NCI-H1694 (cell line): ENCODE results near the gene RBFA.
"Not testable (repeated sequence)": the region's sequence is repeated elsewhere in the genome, so short reads cannot be mapped to it uniquely, and the experiment has no call there.

Experiments
- DNase-seq: peaks from one replicate; lab custom pipeline; 2025; lab: John Stamatoyannopoulos, UW

RBFA gene, protein sequence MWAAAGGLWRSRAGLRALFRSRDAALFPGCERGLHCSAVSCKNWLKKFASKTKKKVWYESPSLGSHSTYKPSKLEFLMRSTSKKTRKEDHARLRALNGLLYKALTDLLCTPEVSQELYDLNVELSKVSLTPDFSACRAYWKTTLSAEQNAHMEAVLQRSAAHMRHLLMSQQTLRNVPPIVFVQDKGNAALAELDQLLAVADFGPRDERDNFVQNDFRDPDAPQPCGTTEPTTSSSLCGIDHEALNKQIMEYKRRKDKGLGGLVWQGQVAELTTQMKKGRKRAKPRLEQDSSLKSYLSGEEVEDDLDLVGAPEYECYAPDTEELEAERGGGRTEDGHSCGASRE

DNA sequence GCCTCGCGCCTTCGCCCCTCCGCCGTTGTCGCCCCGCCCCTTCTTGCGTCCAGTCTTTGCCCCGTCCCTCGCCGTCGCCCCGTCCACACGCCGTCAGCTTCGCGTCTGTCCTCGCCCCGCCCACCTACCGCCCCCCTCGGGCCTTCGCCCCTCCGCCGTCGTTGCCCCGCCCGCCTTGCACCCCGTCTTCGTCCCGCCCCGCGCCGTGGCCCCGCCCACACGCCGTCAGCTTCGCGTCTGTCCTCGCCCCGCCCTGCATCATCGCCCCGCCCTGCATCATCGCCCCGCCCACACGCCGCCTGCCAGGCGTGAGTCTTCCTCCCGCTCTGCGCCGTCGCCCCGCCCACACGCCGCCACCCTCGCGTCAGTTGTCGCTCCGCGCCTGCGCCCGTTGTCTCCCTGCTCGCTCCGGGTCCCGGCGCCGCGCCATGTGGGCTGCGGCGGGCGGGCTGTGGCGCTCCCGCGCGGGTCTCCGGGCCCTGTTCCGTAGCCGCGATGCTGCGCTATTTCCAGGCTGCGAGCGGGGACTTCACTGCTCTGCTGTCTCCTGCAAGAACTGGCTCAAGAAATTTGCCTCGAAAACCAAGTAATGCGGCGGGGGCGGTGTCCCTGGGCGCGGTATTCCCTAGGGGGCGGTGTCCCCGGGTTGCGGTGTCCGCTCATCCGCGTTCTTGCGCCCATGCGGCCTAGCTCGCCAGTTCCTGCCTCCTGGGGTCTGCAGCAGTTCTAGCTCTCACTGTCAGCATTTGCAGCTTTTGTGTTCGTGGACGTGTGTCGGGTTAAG, at the start of gene RBFA:
Gene RBFA, plus strand, starts transcription at position 367 of the 784 bp plus-strand sequence. Its CDS starts 62 bp downstream, at position 429.
- DNase-seq = peak; percentile 96

DNA sequence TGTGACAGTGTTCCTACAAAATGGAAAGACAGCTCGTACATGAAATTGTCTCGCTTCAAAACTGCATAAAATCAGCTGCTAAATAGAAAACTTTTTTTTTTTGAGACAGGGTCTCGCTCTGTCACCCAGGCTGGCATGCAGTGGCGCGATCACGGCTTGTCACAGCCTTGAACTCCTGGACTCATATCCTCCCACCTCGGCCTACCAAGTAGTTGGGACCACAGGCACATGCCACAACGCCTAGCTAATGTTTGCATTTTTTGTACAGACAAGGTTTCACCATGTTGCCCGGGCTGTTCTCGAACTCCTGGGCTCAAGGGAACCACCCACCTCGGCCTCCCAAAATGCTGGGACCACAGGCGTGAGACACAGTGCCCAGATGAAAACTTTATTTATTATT, 49.1 kb upstream of the RBFA start:
- DNase-seq = no peak

DNA sequence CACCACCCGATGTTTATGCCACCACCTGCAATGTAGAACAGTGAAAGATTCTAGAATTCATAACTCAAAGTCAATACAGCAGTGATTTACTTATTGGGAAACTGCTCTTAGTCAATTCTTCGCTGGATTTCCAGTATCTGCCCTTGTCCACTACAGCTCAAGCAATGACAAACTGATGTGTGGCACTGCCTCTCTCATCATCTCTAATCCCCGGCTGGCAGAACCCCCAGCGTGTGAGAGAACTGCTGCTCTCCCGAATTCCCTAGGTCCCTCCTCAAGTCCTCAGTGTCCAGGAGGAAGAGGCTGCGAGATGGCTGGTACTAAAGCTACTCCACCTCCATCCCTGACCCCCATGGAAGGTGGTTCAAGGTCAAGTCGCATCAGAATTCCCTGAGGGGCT, 47.5 kb upstream of the RBFA start:
- DNase-seq = no peak

DNA sequence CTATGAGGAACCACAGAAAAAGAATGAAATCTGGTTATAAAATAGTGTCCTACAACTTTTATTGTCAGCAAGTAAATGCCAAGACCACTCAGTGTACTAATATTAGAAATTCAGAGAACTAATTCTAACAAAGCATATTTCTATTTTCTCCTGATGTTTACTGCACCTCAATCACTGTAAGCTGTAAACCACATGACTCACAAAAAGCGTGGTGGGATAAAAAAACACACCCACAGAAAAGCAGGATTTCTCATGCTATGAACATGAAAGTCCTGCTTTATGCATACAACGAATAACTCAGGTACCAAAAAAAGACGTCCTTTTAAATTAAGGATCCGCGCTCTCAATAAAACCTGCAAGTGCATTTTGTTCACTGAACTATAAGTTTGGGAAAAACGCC, 46.7 kb upstream of the RBFA start:
- DNase-seq = no peak

DNA sequence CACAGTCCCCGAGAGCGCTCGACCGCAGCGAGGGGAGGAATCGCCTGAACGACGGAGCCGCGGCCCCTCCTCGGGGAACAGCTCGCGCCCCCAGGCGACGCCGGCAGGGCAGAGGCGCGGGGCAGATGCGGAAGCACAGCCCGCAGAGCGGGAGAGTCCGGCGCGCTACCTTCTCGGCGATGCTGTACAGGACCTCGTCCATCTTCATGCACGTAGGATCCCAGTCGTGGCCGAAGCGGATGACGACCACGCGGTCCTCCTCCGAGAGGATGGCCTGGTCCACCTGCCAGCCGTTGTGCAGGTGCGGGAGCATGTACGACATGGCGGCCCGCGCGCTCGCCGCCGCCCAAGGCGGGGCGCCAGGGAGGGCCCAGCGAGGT, 46.2 kb upstream of the RBFA start:
- DNase-seq = no peak

DNA sequence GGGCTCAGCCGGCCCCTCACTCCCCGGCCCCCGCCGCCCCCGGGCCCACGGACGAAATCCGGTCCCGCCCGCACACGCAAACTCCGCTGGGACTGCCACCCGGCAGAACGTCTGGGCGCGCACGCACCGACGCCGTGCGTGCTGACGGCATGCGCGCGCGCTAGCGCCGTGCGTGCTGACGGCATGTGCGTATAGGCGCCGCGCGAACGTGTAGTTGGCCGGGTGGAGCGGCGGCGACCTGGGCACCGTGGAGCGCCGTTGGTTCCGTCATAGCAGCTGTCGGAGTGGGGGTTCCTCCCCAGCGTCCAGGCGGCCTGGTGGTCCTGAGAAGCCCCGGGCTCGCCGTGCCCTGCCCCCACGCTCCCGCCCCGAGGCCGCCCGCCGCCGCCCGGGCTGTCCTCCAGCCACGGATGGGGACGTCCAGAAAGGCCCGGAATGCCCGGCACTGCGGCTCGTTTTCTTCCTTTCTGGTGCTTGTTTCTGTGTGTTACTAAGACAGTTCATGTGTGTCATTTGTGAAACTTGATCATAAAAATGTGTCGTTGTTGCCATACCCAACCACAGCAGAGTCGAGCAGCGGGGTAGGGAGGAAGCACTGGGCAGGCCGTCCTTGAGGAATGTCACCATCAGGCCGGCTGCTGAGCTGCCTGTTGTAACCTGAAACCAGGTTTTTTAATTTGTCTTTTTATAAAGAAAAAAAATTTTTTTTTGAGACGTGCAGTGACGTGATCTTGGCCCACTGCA, 45.6 kb upstream of the RBFA start, which contains the start of gene TXNL4A:
Gene TXNL4A, minus strand, starts transcription at position 113 of the 744 bp plus-strand sequence. CDS start 171 bp downstream, outside the sequence.
- no peak for DNase-seq

DNA sequence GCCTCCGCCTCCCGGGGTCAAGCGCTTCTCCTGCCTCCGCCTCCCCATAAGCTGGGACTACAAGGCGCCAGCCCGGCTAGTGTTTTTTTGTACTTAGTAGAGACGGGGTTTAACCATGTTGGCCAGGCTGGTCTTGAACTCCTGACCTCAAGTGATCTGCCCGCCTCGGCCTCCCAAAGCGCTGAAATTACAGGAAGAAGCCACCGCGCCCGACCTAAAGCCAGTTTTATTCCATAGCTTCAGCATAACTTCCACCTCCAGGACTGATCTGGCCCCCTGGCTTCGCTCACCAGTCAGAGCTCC, 45.1 kb upstream of the RBFA start:
- no peak for DNase-seq

DNA sequence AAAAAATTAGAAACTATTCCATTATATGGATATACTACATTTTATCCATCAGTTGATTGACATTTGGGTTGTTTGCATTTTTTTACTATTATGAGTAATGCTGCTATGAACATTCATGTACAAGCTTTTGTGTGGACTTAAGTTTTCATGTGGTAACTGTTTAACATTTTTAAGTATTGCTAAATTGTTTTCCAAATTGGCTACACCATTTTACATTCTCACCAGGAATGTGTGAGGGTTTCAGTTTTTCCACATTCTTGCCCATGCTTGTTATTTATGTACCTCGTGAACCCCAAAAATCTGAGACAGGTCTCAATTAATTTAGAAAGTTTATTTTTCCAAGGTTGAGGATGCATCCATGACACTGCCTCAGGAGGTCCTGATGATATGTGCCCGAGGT, 42.7 kb upstream of the RBFA start:
- no peak for DNase-seq

DNA sequence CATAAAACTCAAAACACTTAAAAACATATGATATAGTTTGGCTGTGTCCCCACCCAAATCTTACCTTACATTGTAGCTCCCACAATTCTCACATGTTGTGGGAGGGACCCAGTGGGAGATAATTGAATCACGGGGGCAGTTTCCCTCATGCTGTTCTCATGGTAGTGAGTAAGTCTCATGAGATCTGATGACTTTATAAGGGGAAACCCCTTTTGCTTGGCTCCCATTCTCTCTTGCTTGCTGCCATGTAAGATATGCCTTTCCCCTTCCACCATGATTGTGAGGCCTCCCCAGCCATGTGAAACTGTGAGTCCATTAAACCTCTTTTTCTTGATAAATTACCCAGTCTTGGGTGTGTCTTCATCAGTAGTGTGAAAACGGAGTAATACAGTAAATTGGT, 34.5 kb upstream of the RBFA start:
- DNase-seq = not testable (repeated sequence)

DNA sequence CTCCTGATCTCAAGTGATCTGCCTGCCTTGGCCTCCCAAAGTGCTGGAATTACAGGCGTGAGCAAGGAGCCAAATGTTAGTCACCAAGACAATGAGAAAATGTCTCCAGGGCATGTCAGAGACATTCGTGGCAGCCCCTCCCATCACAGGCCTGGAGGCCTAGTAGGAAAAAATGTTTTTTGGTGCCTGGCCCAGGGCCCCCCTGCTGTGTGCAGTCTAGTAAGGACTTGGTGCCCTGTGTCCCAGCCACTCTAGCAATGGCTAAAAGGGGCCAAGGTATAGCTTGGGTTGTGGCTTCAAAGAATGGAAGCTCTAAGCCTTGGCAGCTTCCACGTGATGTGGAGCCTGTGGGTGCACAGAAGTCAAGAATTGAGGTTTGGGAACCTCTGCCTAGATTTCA, 33.4 kb upstream of the RBFA start:
- DNase-seq = no peak

DNA sequence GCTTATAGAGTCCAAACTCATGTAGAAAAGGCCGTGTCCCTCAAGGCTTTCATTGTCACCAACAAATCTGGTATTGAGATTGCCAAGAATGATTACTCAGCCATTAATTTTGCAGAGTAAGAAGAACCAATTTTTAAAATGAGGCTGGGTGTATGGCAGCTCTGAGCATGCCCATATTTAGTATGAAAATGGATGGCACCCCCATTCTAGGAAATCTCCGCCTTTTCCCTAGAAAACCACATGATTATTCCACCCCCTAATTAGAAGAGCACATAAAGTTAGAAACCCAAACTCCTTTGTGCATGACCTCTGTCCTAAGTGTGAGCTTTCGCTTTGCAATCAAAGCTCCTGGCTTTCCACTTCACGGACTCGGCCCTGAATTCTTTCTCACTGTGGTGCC, 31.8 kb upstream of the RBFA start:
- no peak for DNase-seq

DNA sequence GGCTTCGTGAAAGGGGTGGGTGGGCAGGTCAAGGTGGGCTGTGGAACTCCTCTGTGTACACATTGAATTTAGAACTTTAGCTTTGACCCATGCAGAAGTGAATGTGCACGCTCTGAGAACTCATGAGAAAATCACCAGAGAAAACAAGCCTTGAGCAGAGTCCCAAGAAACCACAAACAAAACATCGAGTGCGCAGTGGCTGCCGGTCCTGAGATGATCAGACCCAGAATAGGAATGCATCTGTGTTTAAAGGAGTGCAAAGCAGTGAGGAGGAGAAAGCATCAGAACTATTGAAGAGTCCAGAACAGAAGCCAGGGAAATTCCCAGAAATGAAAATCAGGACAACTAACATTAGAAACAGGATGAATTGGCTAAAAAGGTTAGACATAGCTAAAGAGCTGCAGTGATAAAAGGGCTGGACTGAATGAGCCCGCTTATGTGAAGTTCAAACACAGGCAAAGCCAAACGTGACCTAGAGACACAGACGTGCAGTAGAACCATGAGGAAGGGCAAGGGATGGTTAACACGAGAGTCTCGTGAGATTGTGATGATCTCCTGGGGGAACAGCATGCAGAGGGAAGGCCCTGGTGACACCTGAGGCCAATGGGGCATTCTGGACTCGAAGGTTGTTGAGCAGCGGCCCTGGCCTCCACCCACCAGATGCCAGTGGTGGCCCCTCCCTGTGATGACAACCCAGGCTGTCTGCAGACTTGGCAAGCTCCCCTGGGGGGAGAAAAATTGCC, 29.5 kb upstream of the RBFA start:
- no peak for DNase-seq

DNA sequence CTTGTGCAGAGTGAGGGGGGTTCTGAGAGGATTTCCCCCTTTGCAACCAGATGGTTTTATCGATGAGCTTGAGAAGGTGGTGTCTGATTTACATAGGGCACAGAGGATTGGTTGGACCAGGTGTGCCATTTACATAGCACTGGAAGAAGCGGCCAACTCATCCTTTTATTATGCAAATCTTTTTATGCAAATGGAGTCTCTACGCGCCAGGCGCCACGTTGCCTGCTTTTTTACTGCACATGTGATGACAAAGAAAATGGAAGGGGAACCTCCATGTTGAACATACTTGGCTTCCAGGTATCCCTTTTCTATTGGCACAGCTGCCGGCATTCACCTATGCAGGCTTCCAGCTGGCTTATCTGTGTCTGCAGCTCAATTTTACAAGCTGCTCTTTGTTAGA, 27.5 kb upstream of the RBFA start:
- no peak for DNase-seq

DNA sequence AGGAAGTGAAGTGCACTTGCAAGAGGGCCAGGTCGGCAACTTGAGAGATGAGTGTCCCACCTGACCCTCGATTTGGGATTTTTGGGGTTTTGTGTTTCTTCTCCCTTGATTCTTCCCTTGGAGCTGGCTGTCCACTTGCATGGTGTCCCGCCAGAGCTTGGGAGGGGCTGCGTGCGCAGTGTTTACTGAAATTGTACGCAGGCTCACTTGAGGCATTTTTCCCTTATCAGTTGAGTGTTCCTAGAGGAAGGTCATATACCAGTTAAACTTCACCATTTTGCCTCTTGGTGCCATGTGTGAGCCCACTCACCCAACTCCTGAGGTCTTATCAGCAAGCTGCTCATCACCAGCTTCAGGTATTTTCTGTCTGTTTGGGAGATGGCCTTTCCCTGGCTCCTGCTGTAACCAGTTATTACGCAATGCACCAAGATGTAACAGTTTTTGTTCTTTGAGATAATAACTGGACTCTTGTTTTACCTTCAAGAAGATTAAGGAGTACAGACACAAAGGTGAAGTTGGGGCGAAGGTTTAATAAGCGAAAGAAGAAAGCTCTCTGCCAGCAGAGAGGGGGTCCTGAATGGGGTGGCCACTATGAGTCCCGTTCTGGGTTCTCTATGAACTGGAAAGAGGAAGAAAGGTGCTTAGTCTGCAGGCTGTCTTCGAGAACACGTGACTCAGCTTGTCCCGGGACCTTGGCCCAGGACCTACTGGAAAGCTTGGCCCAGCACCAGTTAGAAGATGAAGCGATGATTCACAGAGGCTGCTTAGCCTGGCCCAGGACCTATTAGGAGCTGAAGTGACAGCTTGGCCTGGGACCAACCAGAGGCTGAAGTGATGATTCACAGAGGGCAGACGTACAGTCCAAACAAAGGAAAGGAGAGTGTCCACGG, 24.3 kb upstream of the RBFA start:
- no peak for DNase-seq

DNA sequence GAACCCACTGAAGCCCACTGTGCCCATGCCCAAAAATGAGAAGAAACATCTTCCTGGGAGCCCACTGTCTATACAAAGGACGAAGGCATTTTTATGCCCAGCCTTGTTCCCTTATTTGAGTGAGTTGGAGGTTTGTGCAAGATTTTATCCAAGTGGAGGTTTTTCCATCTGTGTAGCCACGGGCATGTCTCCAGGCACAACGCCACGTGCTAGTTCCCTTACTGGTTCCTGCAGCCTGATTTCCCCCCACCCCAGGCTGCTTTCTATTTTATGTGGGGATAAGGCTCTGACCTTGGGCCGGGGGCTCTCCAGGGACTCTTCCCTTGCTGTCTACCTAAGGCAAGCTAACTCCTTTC, 23.7 kb upstream of the RBFA start:
- DNase-seq = no peak

DNA sequence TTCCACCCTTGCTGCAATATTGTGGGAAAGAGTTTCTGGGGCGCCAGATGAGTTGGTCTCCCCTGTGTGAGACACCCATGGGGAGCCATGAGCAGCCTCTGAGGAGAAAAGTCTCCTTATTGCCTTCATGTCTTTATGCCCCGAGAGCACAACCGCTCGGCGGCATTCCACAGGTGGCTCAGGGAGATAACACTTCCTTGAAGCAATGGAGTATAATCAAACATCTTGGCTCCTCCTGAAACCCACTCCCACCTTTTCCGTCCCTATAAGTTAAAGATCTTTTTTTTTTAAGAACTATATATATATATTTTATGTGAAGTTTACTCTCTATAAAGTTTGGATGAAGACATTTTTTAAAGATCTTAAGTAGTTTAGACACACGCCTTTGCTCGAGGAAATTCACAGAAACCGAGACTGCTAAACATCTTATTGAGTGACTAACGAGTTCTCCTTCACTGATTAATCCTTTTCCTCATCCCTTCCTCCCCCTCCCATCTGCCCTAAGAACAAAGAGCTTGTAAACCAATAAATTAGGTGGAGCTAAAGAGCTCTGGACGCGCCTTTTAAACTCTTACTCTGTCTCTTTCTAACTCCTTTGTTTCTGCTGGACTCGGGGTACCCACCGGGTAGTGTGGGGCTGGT, 22.6 kb upstream of the RBFA start:
- DNase-seq = not testable (repeated sequence)

DNA sequence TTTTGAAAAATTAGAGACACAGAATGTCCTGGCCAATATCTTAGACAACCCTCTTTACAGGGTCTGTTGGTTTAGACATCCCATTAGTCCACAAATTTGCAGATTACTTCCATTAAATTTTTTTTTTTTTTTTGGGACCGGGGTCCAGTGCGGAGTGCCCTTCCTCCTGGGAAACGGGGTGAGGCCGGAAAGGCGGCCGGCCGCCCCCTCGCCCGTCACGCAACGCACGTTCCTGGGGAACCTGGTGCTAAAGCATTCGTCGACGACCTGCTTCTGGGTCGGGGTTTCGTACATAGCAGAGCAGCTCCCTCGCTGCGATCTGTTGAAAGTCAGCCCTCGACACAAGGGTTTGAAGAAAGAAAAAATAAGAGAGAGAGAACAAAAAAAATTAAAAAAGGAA, 21.5 kb upstream of the RBFA start:
- no peak for DNase-seq

DNA sequence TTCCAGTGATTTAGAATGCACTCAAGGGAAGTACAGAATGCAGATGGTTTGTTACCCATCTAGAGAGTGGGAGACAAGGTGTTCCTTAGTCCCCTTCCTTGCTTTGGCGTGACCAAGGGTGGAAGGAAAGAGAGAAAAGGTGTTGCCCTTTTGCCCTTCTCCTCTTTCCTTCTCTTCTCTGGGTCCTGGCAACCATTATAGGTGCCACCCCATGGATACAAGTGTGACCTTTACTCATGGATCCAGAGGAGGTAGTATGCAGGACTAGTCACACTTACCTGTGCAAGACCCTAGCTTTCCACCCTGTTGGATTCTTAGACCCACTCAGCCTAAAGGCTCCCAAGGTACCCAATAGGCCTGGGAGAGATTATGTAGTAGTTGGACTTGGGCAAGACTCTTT, 11.6 kb upstream of the RBFA start:
- no peak for DNase-seq

DNA sequence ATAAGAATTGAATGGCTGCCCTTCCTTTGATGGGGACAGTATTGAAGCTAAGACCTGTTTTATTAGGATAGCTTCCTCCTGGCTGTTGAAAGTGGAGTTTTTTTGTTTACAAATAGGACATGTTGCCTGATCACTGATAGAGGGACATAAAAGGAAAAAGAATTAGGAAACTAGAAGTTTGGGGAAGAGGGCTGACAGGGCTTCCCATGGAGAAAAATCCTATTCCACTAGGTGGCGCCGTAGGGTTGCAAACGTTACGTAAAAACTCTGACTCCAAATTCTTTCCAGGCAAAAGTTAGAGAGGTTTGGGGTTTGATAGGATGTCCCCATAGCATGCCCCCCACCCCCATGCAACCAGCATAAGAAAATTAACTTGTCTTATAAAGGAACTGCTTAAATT, 11.1 kb upstream of the RBFA start:
- DNase-seq = no peak

DNA sequence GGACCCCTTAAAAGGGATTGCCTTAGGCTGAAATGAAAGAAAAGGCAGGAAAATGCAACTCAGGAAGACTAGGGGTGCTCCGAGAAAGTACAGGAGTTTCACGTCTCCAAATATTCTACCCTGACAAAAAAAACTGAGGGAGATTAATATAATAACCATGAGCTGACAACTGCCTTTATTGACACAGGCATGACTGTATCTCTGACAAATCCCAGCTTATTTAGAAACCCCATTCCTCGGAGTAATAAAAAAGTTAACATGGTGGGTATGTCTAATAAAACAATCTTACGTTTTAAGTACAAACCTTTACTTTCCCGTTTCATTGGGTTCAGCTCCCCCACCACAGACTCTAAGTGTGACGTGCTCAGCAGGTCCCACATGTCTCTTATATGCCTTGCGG, 7.9 kb upstream of the RBFA start:
- no peak for DNase-seq

DNA sequence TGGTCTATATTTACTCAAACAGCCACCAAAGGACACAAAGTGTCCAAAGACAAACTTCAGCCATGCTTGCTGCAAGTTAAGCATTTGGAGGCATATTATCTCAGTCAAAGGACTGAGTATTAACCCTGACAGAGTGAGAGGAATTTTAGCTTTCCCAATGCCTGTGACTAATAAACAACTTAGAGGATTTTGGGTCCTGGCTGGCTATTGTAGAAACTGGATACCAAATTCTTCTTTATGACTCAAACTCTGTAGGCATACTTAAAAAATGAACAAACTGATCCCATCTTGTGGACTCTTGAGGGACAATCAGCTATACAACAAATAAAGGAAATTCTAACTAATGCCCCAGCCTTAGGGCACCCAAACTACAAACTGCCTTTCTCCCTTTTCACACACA, 6.5 kb upstream of the RBFA start:
- not testable (repeated sequence) for DNase-seq
